Activated CD8-positive, alpha-beta memory T cell treated with anti-CD3 and anti-CD28 coated beads, Interleukin-2, amount 50 U/mL, for 1 hour (primary cell): ENCODE results near the gene BLOC1S6.

Experiments
- DNase-seq: peaks from one replicate; pipeline ENCODE4 v3.0.0-alpha.2; 2020; ENCODE audit errors: extremely low read depth

The BLOC1S6 gene

GRCh38 chr15:45588219-45588875 is 1.2 kb downstream of the BLOC1S6 start:
- DNase-seq: no peak

- DNase-seq: no peak
Observed at GRCh38 chr15:45589256-45589655, 2.1 kb downstream of the BLOC1S6 start.

DNA sequence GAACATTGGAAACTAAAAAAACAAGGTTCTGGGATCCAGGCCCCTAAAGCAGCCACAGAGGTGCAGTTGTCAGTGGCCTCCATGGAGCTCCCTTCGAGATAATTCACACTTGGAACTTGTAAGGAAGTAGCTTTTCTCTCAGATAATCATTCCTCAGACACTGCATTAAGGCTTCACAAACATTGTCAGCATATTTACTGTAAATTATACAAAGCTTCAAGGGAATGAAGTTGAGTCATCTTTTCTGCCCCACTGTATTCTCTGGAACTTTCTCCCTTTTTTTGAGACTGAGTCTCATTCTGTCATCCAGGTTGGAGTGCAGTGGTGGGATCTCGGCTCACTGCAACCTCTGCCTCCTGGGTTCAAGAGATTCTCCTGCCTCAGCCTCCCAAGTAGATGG is 7.1 kb downstream of the BLOC1S6 start:
- DNase-seq: no peak

- no peak for DNase-seq
Observed at GRCh38 chr15:45594835-45595530, 7.8 kb downstream of the BLOC1S6 start.

- no peak for DNase-seq
Observed at GRCh38 chr15:45603881-45604280, 16.7 kb downstream of the BLOC1S6 start.

GRCh38 chr15:45604326-45604725 is 17.1 kb downstream of the BLOC1S6 start:
- no peak for DNase-seq

DNA sequence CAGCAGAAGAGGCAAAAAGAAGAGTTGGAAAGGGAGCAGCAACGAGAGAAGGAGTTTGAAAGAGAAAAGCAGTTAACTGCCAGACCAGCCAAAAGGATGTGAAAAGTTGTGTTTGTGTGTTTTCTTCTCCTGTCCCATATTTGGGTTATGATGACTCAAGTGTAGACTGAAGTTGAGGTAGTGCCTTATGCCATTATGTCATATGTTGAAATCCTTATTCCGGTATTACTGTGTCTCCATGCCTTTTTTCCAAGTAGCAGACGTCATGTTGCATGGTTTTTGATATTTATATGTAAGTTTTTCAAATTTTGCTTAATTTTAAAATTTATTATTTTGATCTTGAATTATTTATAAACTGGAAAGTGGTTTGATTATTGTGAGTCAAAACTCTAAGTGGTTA is 19.2 kb downstream of the BLOC1S6 start:
- DNase-seq: no peak

- DNase-seq: no peak
Observed at GRCh38 chr15:45606841-45607240, 19.7 kb downstream of the BLOC1S6 start.

DNA sequence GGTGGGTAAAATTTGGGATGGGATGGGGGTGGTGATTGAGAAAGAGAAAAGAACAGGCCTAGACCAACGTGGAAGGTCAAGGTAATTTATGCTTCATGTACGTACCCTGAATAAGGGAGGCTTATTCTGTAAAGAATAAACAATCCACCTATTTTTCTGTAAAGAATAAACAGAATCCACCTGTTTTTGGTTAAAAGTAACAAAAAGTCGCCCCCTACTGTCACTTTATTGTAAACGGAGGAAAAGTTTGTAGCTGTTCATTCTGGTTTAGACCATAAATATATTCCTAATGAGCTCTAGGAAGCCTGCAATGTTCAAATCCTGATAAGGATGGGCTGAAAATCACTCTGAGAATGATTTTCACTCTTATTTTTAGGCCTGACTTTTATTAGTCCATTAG is 24.1 kb downstream of the BLOC1S6 start:
- DNase-seq: no peak

- DNase-seq: no peak
Observed at GRCh38 chr15:45612790-45613415, 25.7 kb downstream of the BLOC1S6 start.

DNA sequence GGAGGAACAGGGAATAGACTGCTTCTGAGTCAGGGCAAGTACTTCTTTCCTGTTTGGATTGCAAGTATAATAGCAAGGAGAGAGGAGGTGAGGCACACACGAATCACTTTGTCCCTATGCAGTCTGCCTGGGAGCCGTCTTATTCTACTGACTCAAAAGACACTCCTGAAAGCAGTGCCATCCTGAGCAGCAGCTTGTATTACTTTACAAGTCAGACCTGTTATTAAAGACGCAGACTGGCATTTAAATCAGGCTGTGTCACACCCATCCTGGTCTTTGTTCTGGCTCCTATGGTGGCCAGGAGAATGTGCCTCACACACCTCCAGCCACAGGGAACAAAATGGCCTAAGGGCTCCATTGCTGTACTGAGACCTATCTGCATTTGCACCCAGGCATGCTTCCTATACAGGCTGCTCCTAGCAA is 29.7 kb downstream of the BLOC1S6 start:
- DNase-seq: no peak

- no peak for DNase-seq
Observed at GRCh38 chr15:45618813-45619212, 31.6 kb downstream of the BLOC1S6 start.

GRCh38 chr15:45628136-45628535 is 41.0 kb downstream of the BLOC1S6 start:
- no peak for DNase-seq

GRCh38 chr15:45630917-45631691 is 43.9 kb downstream of the BLOC1S6 start:
- no peak for DNase-seq

- DNase-seq: no peak
Observed at GRCh38 chr15:45631776-45632175, 44.6 kb downstream of the BLOC1S6 start.

DNA sequence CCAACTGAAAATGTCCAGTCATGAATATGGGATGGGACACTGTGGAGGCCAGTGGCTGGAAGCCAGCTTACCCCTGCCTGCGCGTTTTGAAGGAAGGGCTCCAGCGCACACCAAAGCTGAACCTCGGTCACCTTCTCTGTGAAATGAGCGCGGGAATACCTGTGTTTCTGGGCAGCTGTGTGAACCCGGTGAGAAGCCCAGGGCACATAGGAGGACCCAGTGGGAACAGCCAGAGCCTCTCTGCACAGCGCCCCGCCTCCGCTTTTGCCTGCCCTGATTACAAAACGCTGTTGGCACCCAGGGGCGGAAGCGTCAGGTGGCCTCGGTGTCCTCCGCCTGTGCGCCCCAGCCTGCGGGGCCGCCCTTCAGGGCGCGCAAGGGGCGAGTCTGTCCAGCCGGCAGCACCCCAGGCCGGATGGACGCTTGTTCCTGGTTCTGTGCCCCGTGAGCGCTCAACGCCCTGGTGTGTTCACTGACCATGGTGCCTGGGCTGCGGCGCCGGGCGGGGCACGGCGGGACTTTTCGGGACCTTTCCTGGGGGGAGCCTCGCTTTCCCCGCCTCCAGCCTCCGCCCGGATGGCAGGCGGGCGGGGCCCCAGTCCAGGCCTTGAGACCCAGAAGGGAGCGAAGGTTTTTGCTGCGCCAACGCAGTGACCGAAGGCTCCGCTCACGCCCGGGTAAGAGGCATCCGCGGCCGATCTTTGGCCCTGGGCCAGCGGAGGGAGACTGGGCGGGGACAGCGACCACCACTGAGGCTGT is 47.4 kb downstream of the BLOC1S6 start, which contains the start of gene SQOR:
TSS of gene SQOR (plus strand) at position 598 of the 759 bp plus-strand sequence. CDS start 23,895 bp downstream, outside the sequence.
- DNase-seq: no peak

GRCh38 chr15:45635191-45635638 is 48.0 kb downstream of the BLOC1S6 start:
- DNase-seq: no peak

DNA sequence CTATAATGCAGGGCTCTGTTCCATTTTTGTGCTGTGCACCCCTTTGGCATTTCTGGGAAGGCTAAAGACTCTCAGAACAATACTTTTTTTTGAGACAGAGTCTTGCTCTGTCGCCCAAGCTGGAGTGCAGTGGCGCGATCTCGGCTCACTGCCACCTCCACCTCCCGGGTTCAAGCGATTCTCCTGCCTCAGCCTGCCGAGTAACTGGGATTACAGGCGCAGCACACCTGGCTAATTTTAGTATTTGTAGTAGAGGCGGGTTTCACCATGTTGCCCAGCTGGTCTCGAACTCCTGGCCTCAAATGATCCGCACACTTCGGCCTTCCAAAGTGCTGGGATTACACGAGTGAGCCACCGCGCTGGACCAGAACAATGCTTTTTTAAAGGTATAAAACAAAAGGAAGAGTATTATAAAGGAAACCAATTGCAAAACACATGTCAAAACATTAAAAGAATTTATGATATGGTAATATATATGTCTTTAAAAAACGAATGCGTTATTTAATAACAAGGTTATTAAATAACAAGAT is 48.6 kb downstream of the BLOC1S6 start:
- no peak for DNase-seq

DNA sequence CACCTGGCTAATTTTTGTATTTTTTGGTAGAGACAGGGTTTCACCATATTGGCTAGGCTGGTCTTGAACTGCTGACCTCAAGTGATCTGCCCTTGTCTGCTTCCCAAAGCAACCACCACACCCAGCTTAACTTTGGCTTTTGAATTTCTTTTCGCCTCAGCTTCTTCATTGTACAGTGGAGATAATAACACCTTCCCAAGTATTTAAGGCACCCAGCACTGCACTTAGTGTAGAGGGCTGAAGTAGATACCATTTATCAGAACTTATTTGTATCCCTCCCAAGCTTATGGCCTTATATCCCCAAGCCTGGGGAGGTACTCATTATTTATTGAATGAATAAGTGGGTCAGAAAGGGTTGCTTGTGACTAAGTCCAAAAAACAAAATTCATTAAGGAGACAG is 50.0 kb downstream of the BLOC1S6 start:
- DNase-seq: no peak

DNA sequence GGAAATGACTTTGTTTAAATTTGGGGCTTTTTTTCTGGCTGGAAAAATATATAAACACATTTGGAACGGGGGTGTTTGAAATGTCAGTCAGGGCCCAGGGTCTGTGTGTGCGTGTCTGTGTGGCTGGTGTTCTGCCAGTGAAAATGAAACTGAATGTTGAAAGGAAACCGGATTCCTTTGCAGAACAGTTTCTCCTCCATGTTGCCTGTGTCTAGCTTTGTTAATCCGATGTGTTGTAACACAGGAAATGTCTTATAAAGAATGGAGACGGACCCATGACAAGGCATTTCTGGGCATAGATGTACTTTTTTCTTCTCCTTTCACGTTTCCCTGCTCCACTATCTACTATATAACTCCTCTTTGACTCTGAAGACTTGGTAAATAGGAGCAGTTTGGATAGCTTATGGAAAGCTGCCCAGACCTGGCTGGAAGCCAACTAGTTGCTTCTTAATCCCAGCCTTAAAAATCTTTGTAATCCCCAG is 50.4 kb downstream of the BLOC1S6 start:
- DNase-seq: no peak

GRCh38 chr15:45640616-45641015 is 53.4 kb downstream of the BLOC1S6 start:
- no peak for DNase-seq
